ENCODE measurements around the gene POM121C.
"Not testable (repeated sequence)": the region's sequence is repeated elsewhere in the genome, so short reads cannot be mapped to it uniquely, and the experiment has no call there.

Gene POM121C

DNA sequence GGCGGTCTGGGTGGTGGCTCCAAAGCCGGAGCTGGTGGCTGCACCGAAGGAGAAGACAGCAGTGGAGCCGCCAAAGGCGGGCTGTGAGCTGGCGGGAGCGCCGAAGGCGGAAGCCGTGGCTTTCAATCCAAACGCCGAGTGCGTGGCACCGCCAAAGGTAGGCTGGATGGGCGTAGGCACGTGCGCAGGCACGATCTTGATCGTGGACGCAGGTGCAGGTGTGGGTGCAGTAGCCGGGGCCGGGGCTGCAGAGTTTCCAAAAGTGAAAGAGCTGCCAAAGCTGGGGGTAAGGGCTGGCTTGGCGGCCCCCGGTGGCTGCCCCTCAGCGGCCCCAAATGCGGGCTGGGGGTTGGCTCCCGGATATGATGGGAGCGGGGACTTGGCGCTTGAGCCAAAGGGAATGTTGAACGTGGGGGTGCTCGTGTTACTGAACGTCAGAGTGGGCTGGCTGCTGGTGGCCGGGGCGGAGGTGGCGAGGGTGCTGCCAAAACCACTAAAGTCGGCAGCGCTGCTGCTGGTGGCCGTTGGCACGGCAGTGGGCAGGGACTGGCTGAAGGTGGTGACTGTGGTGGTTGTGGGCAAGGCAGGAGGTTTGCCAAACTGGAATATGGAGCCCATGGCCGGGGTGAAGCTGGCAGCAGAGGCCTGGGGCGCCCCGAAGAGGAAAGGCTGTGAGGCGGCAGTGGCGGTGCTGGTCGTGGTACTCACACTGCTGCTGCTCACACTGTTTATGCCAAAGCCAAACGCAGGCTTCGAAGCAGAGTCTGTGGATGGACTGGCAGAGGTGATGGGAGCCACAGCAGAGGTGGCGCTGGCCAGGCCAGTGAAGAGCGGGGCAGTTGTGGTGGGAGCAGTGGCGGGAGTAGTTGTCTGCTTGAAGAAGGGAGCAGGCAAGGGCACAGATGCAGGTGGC is 64.0 kb downstream of the POM121C start:
- not testable (repeated sequence) for DNase-seq

GRCh38 chr7:75420152-75420551 is 65.9 kb downstream of the POM121C start:
- DNase-seq: not testable (repeated sequence)

DNA sequence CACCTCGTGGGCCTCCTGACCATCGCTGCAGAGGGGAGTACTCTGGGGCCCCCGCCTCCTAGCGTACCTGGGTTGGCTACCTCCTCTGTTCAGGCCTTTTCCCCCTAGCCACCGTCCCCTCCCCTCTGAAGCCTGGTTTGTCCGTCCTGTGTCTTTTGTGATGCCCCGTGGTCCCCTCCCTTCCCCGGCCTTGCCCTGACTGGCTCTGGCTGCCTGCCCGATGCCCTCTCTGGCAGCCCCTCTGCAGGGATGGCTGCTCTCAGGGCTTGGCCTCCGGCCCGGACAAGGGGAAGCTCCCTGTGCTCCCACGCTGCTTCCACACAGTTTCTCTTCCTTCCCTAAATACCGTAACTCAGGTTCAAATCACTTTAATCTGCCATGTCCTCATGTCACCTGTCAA is 66.4 kb downstream of the POM121C start:
- DNase-seq: not testable (repeated sequence)

DNA sequence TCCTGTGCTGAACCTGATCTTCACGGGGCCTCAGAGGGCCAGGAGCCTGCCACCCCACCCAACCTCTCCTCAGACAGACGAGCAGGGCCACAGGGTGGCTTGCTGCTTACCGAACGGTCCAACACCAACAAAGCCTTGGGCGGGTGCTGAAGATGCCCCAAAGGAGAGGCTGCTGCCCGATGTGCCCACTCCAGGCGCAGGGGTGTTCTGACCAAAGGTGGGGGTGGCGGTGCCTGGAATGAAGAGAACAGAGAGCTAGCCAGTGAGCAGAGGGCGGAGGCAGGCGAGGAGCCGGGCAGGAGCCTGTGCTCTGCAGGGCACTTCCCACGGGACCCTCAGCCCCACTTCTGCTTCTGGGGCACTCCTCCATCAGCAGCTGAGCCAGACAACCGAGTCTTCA is 66.9 kb downstream of the POM121C start:
- not testable (repeated sequence) for DNase-seq

GRCh38 chr7:75418292-75418858 is 67.7 kb downstream of the POM121C start:
- DNase-seq: not testable (repeated sequence)

- DNase-seq: not testable (repeated sequence)
These were observed 69.3 kb downstream of the POM121C start for GRCh38 chr7:75416787-75417186.

DNA sequence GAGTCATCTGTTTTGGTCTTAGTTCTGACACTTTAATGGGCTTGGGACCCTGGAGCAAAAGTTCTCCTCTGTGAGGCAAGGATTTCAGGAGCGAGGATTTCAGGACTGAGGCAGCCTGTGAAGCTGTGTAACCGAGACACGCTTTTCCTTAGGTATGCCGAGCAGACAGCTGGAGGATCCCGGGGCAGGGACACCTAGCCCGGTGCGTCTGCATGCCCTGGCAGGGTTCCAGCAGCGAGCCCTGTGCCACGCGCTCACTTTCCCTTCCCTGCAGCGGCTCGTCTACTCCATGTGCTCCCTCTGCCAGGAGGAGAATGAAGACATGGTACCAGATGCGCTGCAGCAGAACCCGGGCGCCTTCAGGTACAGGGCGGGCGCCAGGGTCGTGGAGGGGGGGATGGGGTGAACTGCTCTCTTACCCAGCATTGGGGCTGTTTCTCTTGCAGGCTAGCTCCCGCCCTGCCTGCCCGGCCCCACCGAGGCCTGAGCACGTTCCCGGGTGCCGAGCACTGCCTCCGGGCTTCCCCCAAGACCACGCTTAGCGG is 70.2 kb downstream of the POM121C start:
- DNase-seq: not testable (repeated sequence)

- not testable (repeated sequence) for DNase-seq
These were observed 70.7 kb downstream of the POM121C start for GRCh38 chr7:75415428-75415817.

GRCh38 chr7:75414708-75415427 is 71.2 kb downstream of the POM121C start:
- not testable (repeated sequence) for DNase-seq

DNA sequence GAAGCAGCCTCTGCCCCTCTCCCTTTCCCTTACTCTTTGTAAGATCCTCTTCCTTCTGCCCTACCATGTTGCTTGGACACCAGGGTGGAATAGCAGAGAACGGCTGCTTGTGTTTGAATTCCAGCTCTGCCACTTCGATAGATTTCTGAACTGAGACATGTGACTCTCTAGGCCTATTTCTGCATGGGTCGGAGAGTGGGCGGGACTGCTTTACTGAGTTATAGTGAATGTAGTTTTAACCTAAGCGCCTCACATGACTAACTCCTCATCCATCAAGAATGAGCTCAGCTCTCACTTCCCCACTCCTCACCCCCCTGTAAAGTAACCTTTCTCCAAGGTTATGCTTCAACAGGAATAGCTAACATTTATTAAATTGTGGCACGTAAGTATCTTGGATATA is 71.9 kb downstream of the POM121C start:
- DNase-seq: not testable (repeated sequence)

DNA sequence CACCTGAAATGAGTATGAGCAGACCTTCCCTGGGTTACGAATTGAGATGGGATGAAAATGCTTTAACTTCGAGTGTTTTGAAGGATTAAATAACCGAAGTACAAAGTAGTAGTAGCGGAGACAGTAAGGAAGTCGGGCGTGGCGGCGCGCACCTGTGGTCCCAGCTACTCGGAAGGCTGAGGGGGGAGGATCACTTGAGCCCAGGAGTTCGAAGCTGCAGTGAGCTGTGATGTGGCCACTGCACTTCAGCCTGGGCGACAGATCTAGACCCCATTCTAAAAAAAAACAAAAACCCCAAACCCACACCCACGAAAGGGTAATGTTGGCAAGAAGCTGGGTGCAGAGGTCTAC is 75.3 kb downstream of the POM121C start:
- DNase-seq: not testable (repeated sequence)

DNA sequence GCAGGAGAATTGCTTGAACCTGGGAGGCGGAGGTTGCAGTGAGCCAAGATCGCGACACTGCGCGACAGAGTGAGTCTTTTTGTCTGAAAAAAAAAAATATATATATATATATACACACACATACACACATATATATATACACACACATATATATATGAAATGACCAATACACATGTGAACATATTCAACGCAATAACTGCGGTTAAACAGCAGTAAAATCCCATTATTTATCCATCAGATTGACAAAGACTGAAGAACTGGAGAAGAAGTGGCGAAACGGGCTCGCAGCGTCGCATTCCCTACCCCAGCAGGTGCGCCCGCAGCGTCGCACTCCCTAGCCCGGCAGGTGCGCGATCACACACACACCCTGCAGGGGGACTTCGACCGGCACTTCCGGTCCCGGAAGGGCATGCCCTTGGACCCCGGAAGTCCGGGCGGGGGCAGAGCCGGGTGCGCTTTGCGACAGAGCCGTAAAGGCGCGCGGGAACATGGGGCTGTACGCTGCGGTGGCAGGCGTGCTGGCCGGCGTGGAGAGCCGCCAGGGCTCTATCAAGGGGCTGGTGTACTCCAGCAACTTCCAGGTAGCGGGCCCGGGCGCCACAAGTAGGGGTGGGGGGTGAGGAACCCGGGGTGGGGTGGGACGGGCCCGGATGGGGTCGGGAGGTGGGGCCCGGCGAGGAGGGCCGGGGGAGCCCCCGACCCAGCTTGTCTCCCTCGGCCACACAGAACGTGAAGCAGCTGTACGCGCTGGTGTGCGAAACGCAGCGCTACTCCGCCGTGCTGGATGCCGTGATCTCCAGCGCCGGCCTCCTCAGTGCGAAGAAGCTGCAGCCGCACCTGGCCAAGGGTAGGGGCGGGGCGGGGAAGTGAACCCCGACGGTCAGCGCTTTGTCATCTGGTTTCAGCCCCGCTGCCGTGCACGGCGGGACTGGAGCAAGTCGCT is 75.9 kb downstream of the POM121C start:
- DNase-seq: not testable (repeated sequence)

DNA sequence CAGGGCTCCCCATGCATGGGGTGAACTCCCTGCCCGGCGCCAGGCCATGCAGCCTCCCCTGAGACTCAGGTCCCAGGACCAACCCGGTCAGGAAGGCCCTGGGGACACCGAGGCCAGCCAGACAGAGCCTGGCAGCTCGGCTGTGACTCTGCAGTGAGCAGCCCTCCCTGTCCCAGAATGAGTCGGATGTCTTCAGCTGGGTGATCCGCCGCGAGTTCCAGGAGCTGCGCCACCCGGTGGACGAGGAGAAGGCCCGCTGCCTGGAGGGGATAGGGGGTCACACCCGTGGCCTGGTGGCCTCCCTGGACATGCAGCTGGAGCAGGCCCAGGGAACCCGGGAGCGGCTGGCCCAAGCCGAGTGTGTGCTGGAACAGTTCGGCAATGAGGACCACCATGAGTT is 81.4 kb downstream of the POM121C start:
- DNase-seq: not testable (repeated sequence)

DNA sequence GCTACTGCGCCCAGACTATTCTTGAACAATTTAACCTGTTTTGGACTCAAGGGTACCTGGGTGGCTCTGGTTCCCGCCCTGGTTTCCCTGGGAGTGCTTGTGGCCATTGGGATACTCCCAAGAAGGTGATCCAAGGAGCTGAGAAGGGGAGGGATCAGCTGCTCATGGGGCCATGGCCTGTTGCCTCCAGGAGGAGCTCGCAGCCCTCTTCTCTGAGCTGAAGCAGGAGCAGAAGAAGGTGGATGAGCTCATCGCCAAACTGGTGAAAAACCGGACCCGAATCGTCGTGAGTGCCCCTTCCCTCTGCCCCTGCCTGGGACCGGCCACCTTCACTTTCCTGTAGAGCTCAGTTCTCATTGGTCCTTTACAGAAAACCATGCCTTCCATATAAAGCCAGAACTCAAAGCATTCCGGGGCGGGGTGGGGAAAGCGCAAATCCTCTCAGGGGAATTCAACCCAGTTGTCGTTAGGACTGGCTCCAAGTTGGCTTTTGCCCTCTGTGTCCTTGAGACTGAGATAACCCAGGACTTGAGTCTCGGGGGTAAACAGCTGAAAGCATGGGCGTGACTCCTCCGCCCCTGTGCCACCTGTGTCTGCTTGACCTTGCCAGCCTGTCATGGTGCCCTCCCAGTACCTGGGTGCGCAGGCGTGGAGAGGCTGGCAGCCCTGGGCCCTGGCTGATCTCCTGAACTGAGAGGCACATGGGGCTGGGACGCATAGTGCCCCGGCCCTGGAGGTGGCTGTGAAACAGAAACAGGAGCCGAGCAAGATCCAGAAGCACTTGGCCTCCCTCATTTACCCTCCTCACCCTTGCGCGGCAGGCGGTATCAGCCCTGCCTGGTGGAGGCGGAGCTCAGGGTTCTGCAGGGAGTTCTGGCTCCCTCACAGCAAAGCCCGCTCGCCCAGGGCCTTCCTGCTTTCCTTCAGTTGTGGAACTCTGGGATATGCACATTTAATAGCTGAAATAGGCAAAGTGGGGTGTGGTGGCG is 82.3 kb downstream of the POM121C start:
- DNase-seq: not testable (repeated sequence)

GRCh38 chr7:75400575-75400974 is 85.5 kb downstream of the POM121C start:
- DNase-seq: not testable (repeated sequence)

DNA sequence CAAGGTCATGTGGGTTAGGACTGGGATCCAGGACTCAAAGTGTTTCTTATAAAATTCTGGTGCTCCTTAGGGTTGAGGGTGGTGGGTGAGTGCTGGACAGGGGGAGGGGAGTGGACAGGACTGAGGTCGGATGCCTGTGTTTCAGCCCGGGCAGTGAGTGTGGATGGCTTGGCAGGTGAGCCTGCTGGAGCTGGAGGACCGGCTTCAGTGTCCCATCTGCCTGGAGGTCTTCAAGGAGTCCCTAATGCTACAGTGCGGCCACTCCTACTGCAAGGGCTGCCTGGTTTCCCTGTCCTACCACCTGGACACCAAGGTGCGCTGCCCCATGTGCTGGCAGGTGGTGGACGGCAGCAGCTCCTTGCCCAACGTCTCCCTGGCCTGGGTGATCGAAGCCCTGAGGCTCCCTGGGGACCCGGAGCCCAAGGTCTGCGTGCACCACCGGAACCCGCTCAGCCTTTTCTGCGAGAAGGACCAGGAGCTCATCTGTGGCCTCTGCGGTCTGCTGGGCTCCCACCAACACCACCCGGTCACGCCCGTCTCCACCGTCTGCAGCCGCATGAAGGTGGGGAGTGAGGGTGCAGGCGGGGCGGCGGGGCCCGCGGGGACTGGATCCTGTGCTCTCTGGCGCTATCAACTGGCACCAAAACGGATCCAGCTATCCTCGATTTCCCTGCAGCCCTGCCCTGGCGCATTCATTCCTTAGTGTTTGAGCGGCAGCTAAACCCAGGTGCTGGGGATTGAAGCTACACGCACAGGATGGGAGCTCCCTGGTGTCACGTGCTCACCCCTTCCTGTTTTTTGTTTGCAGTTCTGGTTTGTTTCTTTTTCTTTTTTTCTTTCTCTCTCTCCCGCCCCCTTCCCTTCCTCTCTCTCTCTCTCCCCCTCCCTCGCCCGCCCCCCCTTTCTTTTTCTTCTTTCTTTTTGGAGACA is 87.1 kb downstream of the POM121C start:
- DNase-seq: not testable (repeated sequence)

DNA sequence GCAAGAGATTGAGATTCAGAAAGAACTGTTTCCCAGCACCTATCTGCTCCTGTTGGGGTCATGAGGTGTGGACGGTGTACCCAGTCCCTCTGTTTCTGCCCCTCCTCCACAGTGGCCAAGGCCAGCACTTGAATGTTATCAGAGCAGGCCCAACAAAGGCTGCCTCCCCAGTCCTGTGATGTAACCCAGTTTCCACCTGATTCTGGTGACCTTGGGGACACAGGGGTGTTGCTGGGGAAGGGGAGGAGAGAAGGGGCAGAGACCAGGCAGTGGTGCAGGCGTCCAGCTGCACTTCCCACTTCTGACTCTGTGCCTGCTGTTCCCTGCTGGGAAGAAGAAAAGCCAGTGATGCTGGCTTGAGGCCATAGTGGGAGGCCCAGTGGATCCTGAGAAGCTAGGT is 88.2 kb downstream of the POM121C start:
- not testable (repeated sequence) for DNase-seq

- DNase-seq: not testable (repeated sequence)
These were observed 90.8 kb downstream of the POM121C start, which contains the start of gene TRIM73 for GRCh38 chr7:75395329-75395728. Gene TRIM73 (plus strand): TSS chr7:75395629. CDS start chr7:75398934, 3,305 bp downstream.

DNA sequence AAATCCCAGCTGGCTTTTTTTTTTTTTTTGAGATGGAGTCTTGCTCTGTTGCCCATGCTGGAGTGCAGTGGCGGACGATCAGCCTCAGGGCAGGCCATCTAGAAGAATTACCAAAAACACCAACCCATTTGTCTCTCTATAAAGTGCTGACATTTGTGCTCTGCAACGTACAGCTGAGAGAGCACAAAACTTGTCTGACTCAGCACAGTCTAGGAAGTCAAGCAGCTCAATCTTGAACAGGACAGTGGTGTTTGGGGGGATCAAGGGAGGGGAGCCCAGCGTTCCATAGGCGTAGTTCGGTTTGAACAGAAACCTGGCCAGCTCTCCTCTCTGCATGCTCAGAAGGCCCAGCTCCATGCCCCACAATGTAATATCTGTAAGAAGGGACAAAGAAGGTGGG is 92.9 kb downstream of the POM121C start:
- DNase-seq: not testable (repeated sequence)
